Lower leg skin (tissue), 3 donors: ENCODE data around the gene NCKAP5.

ENCODE experiments used
- CTCF ChIP-seq, 3 donors: fragments of 450-650 bp; IDR thresholded peaks; one replicate each; pipeline ENCODE4 v1.5.1; 2016; ENCODE audit warnings: antibody characterized with exemption in 3 of 3, mild to moderate bottlenecking in 3 of 3, moderate library complexity in 2 of 3
- POLR2A ChIP-seq, 2 donors: fragments of 450-650 bp; IDR thresholded peaks; one replicate each; pipeline ENCODE4 v1.6.1; 2016 to 2017; ENCODE audit warnings: antibody characterized with exemption in 2 of 2, mild to moderate bottlenecking in 1 of 2, moderate library complexity in 1 of 2

DNA sequence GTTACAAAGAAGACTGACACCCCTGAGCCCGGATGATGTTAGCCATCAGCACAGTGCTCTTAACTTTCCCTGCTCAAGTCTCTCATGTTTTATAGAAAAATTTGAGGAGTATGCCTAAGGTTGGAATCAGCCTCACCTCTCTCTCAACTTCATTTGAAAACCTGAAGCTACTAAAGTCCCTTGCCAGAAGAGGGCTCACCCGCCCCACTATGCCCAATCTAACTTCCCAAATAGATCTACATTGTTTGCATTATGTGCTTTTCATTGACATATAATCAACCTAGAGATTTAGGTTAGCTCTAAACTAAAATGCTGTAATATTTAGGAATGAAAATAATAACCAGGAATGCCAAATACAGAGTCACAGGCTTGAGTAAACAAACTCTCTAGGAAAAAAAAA, 305.4 kb downstream of the NCKAP5 start:
- TF ChIP-seq CTCF (IDR thresholded peaks at IDR 0.05) (no peak), POLR2A (IDR thresholded peaks at IDR 0.05) (no peak)
